Mammary epithelial cell (primary cell): Measurements from ENCODE around the gene TIAL1.

Source experiments
- CTCF ChIP-seq, 2 donors: IDR thresholded peaks in 1 of 2; conservative IDR thresholded peaks in 1 of 2; 2 replicates each; pipeline ENCODE4 v1.5.1; 2011 to 2012; ENCODE audit warnings: inconsistent platforms in 2 of 2, low read length in 2 of 2, mild to moderate bottlenecking in 2 of 2, control low read depth in 1 of 2, low read depth in 1 of 2; ENCODE audit not compliant: insufficient read depth in 1 of 2; ENCODE audit errors: extremely low read depth in 1 of 2
- EZH2 ChIP-seq: IDR thresholded peaks from 2 replicates; pipeline ENCODE4 v1.6.1; 2012; ENCODE audit warnings: low read length, inconsistent platforms, borderline replicate concordance

- TF ChIP-seq EZH2 (no peak), CTCF (conservative IDR thresholded peaks at IDR 0.05 in 1 of 2, IDR thresholded peaks at IDR 0.05 in 1 of 2; ENCODE audit: extremely low read depth in 1 of 2, insufficient read depth in 1 of 2, low read depth in 1 of 2, low read length in 2 of 2) (peak; percentile 74 to 90)
These were observed 11.8 kb upstream of the TIAL1 start for GRCh38 chr10:119608316-119609155.
